NCI-H146 (cell line): Measurements from ENCODE around the gene SLC25A12.
"Not testable (repeated sequence)": the region's sequence is repeated elsewhere in the genome, so short reads cannot be mapped to it uniquely, and the experiment has no call there.

Experiments used
- DNase-seq: peaks from one replicate; lab custom pipeline; 2025; lab: John Stamatoyannopoulos, UW

The SLC25A12 gene, protein sequence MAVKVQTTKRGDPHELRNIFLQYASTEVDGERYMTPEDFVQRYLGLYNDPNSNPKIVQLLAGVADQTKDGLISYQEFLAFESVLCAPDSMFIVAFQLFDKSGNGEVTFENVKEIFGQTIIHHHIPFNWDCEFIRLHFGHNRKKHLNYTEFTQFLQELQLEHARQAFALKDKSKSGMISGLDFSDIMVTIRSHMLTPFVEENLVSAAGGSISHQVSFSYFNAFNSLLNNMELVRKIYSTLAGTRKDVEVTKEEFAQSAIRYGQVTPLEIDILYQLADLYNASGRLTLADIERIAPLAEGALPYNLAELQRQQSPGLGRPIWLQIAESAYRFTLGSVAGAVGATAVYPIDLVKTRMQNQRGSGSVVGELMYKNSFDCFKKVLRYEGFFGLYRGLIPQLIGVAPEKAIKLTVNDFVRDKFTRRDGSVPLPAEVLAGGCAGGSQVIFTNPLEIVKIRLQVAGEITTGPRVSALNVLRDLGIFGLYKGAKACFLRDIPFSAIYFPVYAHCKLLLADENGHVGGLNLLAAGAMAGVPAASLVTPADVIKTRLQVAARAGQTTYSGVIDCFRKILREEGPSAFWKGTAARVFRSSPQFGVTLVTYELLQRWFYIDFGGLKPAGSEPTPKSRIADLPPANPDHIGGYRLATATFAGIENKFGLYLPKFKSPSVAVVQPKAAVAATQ

DNA sequence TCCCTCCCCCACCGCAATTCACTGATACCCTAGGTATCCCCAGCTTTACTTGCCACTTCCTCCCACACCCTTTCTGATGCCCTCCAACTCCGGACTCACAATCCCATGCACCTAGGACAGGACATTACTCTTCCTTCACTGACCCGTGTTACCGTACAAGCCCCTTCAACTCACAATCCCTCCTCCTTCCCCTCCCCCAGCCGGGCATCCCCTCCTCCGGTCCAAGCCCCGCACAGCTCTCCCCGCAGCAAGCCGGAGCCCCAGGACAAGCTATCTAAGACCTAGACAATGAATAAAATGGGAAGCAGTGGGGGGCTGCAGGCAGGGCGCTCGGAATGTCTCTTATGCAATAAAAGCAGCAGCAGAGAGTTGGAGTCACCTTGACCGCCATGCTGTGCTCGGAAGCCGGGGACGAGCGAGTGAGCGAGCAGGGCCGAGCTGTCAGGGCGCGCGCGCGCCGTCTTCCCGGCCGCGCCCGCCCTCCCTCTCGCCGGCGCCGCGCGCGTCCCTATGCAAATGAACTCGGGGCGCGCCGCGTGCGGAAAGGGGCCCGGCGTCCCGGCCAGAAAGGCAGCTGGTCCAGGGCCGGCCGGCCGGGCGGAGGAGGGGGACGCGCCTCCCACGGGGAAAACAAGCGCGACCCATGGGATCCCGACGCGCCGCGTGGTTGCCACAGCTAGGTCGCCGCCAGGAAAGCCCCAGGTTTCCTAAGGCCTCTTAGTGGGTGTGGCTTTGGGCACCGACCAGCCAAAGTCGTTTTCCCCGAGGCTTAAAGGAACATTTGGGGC lies at the start of gene SLC25A12:
Gene SLC25A12 (minus strand): TSS at position 421 of the 788 bp plus-strand sequence. CDS start 30 bp downstream, at position 391.
- peak; percentile 79 for DNase-seq

DNA sequence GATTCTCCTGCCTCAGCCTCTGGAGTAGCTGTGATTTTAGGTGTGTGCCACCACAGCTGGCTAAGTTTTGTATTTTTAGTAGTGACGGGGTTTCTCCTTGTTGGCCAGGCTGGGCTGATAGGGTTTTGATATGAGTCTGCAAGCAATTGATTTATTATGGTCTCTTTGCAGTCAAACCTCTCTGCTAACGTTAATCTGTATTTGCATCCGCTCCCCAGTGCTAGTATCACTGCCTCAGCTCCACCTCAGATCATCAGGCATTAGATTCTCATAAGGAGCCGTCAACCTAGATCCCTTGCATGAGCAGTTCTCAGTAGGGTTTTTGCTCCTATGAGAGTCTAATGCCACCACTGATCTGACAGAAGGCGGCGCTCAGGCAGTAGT lies 47.3 kb upstream of the SLC25A12 start:
- DNase-seq = no peak

DNA sequence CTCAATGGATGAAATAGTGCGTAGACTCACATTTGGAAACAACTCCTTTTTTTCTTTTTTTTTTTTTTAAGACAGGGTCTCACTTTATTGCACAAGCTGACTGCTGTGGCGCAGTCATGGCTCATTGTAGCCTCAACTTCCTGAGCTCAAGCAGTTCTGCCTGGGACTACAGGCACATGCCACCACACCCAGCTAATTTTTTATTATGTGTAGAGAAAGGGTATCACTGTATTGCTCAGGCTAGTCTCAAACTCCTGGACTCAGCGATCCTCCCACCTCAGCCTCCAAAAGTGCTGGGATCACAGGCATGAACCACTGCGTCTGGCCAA lies 45.7 kb upstream of the SLC25A12 start:
- no peak for DNase-seq

DNA sequence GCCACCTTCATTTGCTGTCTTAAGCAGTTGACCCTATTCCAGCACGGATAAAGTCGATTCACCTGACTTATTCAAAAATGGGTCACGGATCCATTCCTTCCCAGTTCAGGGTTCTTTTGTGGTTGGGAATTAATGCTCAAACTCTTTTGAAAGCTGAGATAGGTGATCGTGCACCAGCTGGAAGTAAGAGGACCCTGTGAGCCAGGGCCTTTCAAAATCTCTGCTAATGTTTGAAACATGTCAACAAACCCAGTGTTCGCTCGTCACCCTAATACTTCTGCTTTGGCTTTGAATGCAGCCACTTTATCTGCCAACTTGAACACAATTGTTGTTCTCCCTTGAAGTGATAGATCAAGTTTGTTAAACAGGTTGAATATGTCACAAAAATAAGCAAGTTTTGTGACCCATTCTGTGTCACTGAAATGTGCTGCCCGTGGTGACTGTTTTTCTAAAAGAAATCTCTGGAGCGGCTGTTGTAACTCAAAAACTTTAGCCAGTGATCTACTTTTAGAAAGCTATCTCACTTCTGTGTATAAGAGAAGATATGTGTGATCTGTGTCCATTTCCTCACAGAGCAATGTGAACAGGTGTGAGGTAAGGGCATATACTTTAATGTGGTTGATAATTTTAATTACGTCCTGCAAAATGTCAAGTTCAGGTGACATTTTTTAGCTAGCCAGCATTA lies 45.2 kb upstream of the SLC25A12 start:
- DNase-seq = no peak

DNA sequence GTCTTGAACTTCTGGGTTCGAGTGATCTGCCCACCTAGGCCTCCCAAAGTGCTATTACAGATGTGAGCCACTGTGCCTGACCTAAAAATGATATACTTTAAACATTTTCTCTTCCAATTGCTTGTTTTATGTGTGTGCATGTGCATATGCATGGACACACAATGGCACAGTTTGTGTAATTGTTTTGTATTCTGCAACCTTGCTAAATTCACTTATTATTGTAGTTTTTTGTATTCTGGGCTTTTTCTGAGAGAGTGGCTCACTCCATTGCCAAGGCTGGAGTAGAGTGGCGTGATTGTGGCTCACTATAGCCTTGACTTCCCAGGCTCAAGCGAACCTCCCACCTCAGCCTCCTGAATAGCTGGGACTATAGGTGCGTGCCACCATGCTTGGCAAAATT lies 36.3 kb upstream of the SLC25A12 start:
- no peak for DNase-seq

DNA sequence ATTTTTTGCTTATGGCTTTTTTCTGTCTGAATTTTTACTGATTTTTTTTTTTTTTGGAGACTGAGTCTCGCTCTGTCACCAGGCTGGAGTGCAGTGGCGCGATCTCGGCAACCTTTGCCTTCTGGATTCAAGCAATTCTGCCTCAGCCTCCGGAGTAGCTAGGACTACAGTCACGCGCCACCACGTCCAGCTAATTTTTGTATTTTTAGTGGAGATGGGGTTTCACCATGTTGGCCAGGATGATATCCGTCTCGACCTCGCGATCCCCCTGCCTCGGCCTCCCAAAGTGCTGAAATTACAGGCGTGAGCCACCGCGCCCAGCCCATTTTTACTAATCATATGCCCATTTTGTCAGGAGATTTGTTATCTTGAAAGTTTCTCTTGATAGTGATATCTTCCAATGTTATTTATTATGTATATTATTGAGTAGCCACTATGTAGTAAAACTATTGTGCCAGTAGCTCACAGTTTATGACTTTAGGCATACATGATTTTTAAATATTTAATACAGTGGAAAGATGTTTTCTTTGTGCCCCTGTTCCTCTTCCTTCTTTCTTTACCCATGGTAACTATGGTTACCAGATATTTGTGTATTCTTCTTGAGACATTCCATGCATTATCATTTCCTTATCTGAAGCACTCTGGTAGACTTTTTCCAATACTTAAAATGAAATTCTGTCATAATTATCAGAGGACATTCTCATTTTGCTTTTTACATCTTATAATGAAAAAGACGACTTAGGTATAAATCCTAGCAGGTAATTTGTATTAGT lies 30.3 kb upstream of the SLC25A12 start:
- no peak for DNase-seq

DNA sequence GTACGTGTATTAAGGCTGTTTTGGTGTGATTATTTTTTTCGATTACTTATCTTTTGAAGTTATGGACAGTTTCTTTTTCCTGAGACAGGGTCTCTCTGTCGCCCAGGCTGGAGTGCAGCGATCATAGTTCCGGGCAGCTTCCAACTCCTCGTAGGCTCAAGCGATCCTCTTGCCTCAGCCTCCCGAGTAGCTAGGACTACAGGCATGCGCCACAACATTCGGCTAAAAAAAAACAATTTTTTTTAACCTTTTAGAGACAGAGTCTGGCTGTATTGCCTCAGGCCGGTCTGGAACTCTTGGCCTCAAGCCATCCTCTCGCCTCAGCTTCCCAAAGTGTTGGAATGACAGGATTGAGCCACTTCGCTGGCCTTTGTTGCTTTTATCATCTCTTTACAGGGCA lies 29.2 kb upstream of the SLC25A12 start:
- no peak for DNase-seq

DNA sequence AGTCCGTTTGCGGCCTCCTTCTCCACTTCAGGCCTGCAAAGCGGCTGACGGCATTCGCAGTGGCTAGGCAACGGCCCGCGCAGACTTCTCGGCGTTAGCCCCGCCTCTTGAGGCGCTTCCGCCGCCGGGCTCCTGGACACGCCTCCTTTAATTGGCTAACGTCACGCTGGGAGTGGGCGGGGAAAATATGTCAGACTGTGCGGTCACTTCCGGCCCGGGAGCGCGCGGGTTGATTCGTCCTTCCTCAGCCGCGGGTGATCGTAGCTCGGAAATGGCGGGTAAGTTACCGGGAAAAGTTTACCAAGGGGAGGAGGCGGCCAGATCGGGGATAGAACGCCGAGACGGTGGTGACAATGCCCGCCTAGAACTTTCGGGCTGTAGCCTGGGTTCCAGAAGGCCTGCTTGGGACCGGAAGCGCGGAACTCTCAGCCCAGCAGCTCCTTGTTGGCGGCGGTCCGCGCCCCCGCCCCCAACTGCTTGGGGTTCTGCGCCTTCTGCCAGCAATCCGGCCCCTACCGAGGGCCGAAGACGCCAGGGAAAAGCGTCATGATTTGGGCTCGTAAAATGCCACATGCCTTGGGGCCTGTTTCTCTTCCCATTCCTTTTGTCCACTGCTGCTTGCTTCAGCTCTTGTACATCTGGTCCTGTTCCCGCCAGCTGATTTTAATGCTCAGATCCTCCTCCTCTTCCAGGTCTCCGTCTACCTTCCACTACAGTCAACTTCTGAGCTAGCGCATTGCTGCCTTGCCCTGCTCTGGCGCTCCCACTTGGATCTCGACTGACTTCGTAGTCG lies 28.4 kb upstream of the SLC25A12 start, which contains the start of gene HAT1:
Gene HAT1 (plus strand): TSS at position 232 of the 793 bp plus-strand sequence. CDS start 40 bp downstream, at position 272.
- DNase-seq = peak; percentile 95

DNA sequence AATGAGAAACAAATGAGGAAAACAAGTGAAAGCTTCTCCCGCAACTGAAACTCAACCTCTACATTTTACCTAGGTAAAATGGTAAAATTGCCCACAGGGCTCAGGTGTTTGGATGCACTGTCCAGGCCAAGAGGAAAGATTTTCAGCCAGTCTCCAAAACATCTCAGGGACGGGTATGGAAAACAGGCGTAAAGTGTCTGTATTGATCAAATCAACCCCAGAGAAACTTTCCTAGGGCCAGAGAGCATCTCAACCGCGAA lies 27.9 kb upstream of the SLC25A12 start:
- DNase-seq = no peak

DNA sequence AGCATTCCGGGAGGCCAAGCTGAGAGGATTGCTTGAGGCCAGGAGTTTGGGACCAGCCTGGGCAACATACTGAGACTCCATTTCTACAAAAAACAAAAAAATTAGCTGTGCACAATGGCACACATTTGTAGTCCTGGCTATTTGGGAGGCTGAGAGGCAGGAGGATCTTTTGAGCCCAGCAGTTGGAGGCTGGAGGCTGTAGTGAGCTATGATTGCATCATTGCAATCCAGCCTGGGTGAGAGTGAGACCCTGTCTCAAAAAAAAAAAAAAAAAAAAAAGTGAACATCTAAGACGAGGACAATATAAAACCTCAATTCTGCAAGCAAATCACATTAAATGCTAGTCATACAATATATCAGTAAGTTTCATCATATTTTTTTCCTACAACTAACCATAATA lies 25.4 kb upstream of the SLC25A12 start:
- DNase-seq = no peak

DNA sequence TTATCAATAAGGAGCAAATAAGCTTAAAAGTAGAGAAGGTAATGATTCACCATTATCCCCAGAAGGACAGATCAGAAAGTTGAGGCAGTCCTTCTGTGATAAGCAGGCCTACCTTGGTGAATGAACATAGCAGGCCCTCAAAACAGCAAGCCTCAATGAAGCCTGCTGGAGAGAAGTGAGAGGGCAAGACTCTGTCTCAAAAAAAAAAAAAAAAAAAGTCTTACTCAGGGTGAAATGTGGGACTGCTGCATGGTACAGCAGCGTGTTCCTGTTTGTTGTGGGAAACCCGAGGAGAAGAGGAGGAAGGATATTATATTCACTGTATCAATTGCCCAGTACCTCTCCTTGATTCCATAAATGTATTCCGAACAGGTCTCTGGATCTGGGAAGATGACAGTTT lies 19.5 kb upstream of the SLC25A12 start:
- DNase-seq = no peak

DNA sequence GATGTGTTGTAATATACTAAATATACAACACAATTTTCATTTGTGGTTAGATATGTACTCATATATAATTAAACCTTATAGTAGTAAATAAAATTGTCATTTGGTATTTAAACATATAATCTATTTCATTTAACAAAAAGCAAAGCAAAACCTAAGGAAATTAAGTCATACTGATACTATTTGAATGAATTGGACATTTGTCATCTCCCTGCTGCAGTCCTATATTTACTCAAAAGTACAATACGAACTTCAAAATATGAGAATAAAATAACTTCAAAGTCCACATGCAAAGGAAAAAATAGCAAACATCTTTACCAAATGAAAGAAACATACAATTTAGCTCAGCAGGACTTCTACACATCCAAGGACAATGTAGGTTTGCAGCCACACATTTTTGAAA lies 16.4 kb upstream of the SLC25A12 start:
- DNase-seq = no peak

DNA sequence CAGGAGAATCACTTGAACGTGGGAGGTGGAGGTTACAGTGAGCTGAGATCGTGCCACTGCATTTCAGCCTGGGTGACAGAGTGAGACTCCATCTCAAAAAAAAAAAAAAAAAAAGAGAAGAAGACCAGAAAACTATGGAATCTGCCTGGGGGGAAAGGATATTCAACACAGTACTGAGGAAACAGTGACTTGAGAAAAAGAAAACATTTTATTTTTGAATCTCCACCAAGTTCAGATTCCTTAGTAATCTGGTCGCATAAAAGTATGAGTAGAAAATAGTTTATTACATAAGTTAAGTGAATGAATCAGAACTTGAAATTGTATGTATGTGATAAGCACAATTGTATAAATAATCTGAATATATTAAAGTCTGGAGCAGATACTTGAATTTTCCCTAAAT lies 15.2 kb upstream of the SLC25A12 start:
- no peak for DNase-seq

DNA sequence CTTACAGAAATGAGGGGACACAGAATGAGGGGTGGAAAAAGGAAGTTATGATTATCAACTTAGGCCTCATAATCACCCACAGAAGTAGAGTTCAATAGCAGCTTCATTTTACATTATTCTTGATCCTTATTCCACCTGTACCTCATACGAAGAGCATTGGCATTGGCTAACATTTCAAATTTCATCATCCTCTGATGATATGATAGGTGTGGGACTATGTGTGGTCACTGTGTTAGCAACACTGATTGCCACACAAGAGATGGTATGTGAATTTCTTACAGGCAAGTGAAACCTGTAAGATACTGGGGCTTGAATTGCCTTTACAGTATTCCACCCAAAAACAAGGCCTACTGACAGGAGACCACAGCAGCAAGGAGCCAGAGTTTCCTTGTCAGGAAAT lies 14.2 kb upstream of the SLC25A12 start:
- no peak for DNase-seq

DNA sequence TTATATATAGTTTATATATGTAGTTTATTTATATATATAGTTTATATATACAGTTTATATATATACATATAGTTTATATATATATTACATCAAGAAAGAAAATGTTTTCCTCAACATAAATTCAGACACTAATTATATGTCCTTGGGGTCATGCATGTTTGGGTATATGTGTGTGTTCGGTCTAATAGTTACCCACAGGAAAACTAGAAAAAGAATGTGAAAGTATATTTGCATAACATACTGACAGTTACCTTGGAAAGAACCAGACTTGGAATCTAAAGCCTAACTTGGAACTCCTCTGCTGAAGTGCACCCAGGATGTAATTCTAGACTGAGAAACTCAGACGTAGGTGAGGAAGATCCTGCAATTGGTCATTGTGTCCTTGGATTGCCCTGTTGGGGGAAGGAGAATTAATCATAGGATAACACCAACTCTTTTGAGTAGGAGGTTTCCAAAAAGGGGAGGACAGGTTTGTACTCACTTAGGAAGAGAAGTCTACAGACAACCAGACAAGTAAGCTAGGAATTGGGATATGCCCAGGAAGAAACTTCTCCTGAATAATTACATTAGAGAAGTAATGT lies 8.9 kb upstream of the SLC25A12 start:
- DNase-seq = no peak

DNA sequence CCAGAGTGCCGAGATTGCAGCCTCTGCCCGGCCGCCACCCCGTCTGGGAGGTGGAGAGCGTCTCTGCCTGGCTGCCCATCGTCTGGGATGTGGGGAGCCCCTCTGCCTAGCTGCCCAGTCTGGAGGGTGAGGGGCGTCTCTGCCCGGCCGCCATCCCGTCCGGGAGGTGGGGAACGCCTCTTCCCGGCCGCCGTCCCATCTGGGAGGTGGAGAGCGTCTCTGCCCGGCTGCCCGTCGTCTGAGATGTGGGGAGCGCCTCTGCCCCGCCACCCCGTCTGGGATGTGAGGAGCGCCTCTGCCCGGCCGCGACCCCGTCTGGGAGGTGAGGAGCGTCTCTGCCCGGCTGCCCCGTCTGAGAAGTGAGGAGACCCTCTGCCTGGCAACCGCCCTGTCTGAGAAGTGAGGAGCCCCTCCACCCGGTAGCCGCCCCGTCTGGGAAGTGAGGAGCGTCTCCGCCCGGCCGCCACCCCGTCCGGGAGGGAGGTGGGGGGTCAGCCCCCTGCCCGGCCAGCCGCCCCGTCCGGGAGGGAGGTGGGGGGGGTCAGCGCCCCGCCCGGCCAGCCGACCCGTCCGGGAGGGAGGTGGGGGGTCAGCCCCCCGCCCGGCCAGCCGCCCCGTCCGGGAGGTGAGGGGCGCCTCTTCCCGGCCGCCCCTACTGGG lies 5.7 kb upstream of the SLC25A12 start:
- not testable (repeated sequence) for DNase-seq

DNA sequence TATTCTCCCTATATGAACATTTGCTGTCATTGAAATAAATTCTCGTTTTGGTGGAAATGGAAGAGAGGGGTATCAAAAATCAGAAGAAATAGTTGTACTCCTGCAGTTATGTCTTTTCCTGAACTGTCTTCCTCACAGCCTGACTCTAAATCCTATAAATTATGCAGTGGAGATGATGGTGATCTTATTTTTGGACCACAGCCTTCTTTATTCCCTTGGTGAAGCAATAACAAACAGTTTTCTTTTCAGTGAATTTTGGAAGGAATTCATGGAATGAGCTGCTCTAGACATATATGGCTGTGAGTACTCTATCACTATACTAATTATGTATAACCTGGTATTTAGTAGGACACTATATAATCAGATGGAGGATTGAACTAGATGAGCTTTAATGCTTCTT lies 1.7 kb upstream of the SLC25A12 start:
- no peak for DNase-seq

DNA sequence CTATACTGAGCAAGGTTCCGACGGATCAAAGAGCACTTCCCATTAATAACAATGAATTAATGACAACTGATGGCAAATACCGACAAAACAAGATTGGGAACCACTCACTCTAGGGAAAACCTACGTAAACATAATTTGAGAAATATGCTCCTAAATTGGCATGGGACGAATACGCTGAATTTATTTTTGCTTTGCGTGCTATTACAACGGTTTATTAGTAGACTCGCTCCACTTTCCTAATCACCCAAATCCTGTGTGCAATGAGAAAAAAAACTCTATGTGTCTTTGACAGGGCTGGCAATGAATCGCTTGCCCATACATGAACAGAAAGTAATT lies 536 bp upstream of the SLC25A12 start:
- no peak for DNase-seq

DNA sequence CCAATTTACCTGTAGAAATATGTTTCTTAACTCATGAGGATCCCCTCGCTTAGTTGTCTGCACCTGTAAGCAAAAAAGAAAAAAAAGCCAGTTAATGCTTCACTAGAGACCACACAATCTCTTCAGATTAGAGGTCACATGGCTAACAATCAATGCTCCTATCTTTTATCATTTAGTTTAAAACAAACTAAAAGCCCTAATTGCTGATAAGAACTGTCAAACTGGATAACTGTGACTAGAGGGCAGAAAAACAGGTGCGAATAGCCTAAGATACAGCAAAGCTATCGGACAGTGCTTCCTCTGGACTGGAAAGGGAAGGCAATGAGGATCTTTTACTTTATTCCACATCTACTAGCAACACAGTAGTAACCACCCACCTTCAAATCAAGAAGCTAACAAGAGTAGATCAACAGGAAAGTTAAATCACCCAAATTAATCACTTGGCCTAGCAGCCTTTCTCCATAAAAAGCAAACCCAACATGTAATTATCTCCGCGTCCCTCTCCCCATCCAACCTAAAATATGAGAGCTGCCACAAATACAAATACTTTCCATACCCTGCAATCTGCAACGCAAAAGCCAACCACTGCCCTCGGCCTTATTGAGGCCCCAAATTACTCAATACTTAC lies 734 bp downstream of the SLC25A12 start:
- peak; percentile 38 for DNase-seq

DNA sequence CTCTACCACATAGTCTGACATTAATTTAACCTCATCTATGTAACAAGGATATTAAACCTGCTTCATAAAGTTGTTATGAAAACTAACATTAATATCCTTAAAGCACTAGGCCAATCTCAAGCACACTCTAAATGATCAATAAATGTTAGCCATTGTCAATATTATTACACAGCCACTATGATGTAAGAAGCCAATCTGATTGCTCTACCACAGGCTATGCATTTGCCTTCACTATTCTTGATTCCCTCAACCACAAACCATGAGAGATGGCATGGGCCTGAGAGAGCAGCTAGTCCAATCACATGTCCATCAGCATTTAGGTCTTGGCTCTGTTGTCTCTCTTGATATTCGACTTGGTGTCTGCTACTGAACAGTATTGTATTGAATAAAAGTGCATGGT lies 4.2 kb downstream of the SLC25A12 start:
- DNase-seq = no peak
